Gastrocnemius medialis (tissue), 4 donors: ENCODE results near the gene PABPN1L. TPM values are rescaled to one million over a fixed set of nuclear protein-coding genes. Genes with fewer than 3 reads are reported as not detected.
"Not testable (repeated sequence)": the region's sequence is repeated elsewhere in the genome, so short reads cannot be mapped to it uniquely, and the experiment has no call there.

ENCODE experiments used
- ATAC-seq, 2 donors: fragments of 150-250 bp; one replicate each; pipeline ENCODE4 v1.9.1; 2016
- DNase-seq, 2 donors: peaks; one replicate each; pipeline ENCODE4 v3.0.0-alpha.2; 2019
- H3K27ac ChIP-seq, 4 donors: fragments of 200-600 bp; sonication (generic); 1 replicate in 1 of 4; 2 replicates in 3 of 4; pipeline ENCODE4 v1.5.1; 2016 to 2018; ENCODE audit warnings: mild to moderate bottlenecking in 2 of 4, moderate library complexity in 1 of 4
- H3K27me3 ChIP-seq, 3 donors: fragments of 200-600 bp; sonication (generic) in 2 of 3; 1 replicate in 1 of 3; 2 replicates in 2 of 3; pipeline versions ENCODE4 v1.5.1 to v1.6.0; 2016 to 2019; ENCODE audit warnings: mild to moderate bottlenecking in 1 of 3, moderate library complexity in 1 of 3
- H3K36me3 ChIP-seq, 2 donors: fragments of 200-600 bp; sonication (generic) in 1 of 2; one replicate each; pipeline ENCODE4 v1.5.1; 2017 to 2018
- H3K4me1 ChIP-seq, 2 donors: fragments of 200-600 bp; sonication (generic) in 1 of 2; one replicate each; pipeline ENCODE4 v1.5.1; 2016 to 2017; ENCODE audit warnings: mild to moderate bottlenecking in 2 of 2
- H3K4me3 ChIP-seq, 4 donors: fragments of 200-600 bp; sonication (generic) in 3 of 4; 1 replicate in 1 of 4; 2 replicates in 3 of 4; pipeline ENCODE4 v1.5.1; 2016 to 2019; ENCODE audit warnings: mild to moderate bottlenecking in 2 of 4
- H3K9me3 ChIP-seq, 3 donors: fragments of 200-600 bp; sonication (generic) in 2 of 3; 1 replicate in 1 of 3; 2 replicates in 2 of 3; pipeline ENCODE4 v1.5.1; 2016 to 2019
- POLR2A ChIP-seq, 2 donors: fragments of 450-650 bp; IDR thresholded peaks; one replicate each; pipeline ENCODE4 v1.6.1; 2017; ENCODE audit warnings: antibody characterized with exemption in 2 of 2, mild to moderate bottlenecking in 2 of 2, moderate library complexity in 2 of 2
- in situ Hi-C, 4 donors: fragments of 200-750 bp; cut with MboI; loops; one replicate each; pipeline versions ENCODE4 v1.15.0 to v1.8.0; 2017; ENCODE audit warnings: low sequenced_read_pairs in 4 of 4
- intact Hi-C: fragments of 100-400 bp; cut with DNase I; formaldehyde crosslinking; loops from one replicate; pipeline ENCODE4 v1.15.1; 2023; ENCODE audit warnings: low total_unique reads
- total RNA-seq, 4 donors: library from RNA; depleted of rRNA; stranded (reverse); fragments of >200 nt; gene quantifications; one replicate each; pipeline versions ENCODE4 v1.1.0 to v1.2.3, GENCODE V29; 2016
- TF ChIP-seq, protein P1 (sequence below), 5 experiments: fragments of 450-650 bp in 3 of 5; fragments of 200-600 bp in 2 of 5; sonication (generic) in 2 of 5; IDR thresholded peaks in 4 of 5; conservative IDR thresholded peaks in 1 of 5; 1 replicate in 4 of 5; 2 replicates in 1 of 5; pipeline ENCODE4 v1.5.1; 2016 to 2019; ENCODE audit warnings: antibody characterized with exemption in 5 of 5, mild to moderate bottlenecking in 3 of 5, moderate library complexity in 3 of 5

Gene PABPN1L
- total RNA-seq, 4 donors from 2014 or later = not detected

DNA sequence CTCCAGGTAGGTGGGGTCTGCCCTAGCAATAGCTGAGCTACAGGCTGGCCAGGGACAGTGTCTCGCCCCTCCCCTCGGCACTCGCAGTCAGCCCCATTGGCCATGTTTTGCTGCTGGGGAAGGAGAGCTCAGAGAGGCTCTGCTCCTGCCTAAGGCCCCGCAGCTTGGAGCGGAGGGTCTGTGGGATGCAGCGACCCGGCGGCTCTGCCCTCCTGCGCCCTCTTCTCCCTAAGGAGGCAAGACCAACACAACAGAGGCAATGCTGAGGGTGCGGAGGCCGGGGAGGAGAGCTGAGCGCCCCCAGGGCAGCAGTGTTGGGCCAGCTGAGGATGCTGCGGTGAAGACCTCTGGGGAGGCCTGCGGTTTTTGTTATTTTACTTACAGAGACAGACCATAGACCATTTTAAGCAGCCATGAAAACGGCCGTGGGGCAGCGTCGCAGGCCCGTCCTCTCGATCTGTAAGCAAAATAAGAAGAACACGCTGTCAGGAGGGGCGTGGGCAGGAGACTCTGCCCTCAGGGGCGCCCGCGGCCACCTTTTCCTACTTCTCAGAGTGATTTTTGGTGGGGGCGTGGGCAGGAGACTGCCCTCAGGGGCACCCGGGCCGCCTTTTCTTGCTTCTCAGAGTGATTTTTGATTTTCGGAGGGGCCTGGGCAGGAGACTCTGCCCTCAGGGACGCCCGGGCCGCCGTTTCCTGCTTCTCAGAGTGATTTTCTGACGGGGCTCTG is 31.4 kb upstream of the PABPN1L start:
- Histone ChIP-seq H3K36me3 (no peaks in the 10 kb centered on the region), H3K4me3 (no peak overlapping the region), H3K27ac (peak overlapping the region; percentile 80 to 94 (median 87)), H3K27me3 (no peaks in the 10 kb centered on the region), H3K4me1 (peaks cover 36 to 50% of the 10 kb centered on the region in 2 donors), H3K9me3 (no peaks in the 10 kb centered on the region)
- DNase-seq (no peak), ATAC-seq (no peak)
- TF ChIP-seq POLR2A (IDR thresholded peaks at IDR 0.05) = no peak
- TF ChIP-seq, protein P1, sequence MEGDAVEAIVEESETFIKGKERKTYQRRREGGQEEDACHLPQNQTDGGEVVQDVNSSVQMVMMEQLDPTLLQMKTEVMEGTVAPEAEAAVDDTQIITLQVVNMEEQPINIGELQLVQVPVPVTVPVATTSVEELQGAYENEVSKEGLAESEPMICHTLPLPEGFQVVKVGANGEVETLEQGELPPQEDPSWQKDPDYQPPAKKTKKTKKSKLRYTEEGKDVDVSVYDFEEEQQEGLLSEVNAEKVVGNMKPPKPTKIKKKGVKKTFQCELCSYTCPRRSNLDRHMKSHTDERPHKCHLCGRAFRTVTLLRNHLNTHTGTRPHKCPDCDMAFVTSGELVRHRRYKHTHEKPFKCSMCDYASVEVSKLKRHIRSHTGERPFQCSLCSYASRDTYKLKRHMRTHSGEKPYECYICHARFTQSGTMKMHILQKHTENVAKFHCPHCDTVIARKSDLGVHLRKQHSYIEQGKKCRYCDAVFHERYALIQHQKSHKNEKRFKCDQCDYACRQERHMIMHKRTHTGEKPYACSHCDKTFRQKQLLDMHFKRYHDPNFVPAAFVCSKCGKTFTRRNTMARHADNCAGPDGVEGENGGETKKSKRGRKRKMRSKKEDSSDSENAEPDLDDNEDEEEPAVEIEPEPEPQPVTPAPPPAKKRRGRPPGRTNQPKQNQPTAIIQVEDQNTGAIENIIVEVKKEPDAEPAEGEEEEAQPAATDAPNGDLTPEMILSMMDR (IDR thresholded peaks at IDR 0.05 in 4 of 5, conservative IDR thresholded peaks at IDR 0.05 in 1 of 5) = no peak
- intact Hi-C loops (loop anchor here (5.0 kb wide), 1 partner anchor 86 kb away; the partner anchor contains the start of gene APRT), in situ Hi-C loops (no loop called here)

DNA sequence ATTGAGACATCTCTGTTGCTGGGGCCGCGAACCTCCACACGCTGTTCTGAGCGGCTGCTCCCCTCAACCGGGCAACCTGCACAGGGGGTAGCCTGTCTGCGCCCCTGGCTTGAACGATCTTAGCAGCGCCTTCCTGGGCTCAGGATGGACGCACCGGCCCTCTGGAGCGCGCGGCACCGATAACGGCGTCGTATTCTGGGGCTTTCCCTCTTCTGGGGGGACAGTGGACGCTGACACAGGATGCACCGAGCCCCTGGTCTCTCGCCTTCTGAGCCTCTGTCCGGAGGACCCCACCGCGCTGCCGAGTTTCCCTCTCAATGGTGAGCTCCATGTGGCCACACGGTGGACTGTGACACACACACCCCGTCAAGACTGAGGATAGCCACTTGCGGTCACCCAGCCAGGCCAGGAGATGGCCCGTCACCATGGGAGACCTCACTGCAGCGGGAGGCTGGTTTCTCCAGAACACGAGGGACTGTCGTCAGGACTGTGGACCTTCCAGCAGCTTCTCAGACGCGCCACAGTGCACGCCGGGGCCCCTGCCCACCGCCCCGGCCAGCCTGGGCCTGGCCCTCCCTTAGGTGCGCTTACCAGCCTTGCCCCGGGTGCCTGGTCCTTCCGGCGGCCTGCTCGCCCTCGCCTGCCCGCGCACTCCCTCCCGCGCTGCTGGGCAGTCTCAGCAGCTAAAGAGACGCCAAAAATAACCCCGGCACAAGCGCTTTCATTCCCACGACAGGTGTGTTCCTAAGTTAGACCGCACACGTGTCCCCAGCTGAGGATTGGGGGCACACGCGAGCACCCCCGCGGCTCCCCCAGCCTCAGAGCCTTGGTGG is 30.0 kb upstream of the PABPN1L start:
- H3K27ac ChIP-seq = peak overlapping the region; percentile 80 to 94 (median 87)
- no peaks in the 10 kb centered on the region for H3K27me3 ChIP-seq
- no peaks in the 10 kb centered on the region for H3K9me3 ChIP-seq
- peak; percentile 61 to 82 for TF ChIP-seq POLR2A (IDR thresholded peaks at IDR 0.05)
- TF ChIP-seq, protein P1 (IDR thresholded peaks at IDR 0.05 in 4 of 5, conservative IDR thresholded peaks at IDR 0.05 in 1 of 5) = peak in 1 of 5 experiments; percentile 12
- ATAC-seq (peak; percentile 78 to 88), DNase-seq (peak; percentile 50 to 68)
- in situ Hi-C loops = no loop called here
- peaks cover 45 to 57% of the 10 kb centered on the region in 2 donors for H3K4me1 ChIP-seq
- peaks cover 0 to 7% of the 10 kb centered on the region in 2 donors for H3K36me3 ChIP-seq
- intact Hi-C loops = loop anchor here (5.0 kb wide), 1 partner anchor 84 kb away; the partner anchor contains the start of gene APRT
- H3K4me3 ChIP-seq = peak overlapping the region; percentile 1 to 32 (median 18)

DNA sequence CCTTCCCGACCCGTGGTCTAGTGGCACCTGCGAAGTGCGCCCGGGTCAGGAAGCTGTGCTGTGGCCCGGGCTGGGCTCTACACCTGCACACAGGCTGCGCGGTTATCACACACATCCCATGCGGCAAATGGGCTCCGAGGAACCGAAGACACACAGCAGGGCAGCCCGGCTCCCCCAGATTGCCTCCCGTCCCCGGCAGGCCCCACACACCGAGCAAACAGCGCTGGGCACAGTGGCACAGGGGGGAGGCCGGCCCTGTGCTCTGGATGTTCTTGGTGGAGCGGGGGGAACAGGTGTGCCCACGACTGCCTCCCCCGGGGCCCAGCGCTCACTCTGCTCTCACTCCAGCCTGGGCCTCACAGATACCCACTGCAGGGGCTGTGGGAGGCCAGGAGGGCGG is 28.9 kb upstream of the PABPN1L start:
- DNase-seq (no peak), ATAC-seq (no peak)
- Histone ChIP-seq H3K36me3 (peaks cover 0 to 12% of the 10 kb centered on the region in 2 donors), H3K27me3 (no peaks in the 10 kb centered on the region), H3K4me1 (peaks cover 45 to 57% of the 10 kb centered on the region in 2 donors), H3K9me3 (no peaks in the 10 kb centered on the region), H3K27ac (peak overlapping the region; percentile 80 to 94 (median 87)), H3K4me3 (no peak overlapping the region)
- TF ChIP-seq, protein P1 (IDR thresholded peaks at IDR 0.05 in 4 of 5, conservative IDR thresholded peaks at IDR 0.05 in 1 of 5) = no peak
- TF ChIP-seq POLR2A (IDR thresholded peaks at IDR 0.05) = no peak
- intact Hi-C loops = loop anchor here (5.0 kb wide), 1 partner anchor 83 kb away; the partner anchor contains the start of gene APRT
- in situ Hi-C loops = no loop called here

DNA sequence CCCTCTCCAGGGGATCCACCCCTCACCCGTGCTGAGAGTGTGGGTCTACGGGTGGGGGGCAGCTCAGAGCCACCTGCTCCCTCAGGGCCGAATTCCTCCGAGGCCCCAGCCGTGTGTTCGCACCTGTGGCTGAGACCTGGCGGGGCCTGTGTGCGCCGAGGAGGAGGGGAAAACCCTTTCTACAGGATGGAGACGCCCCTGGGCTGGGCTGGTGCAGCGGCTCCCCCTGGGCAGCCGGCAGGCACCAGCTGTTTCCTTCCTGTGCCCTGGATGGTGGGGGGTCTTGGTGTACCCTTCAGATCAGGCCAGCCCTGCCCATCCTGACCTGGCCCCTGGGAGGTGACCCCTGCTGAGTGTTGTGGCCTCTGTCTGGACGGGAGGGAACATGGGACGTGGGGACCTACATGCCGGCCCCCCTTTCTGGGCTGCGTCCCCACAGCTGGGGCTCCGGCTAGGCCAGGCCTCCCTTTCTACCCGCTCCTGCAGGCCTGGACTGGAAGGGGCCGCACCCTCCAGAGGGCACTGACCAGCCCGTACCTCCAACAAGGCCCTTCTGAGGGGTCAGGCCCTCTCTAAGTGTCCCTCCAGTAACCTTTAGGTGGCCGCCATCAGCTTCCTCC is 28.3 kb upstream of the PABPN1L start:
- no peaks in the 10 kb centered on the region for H3K9me3 ChIP-seq
- H3K4me3 ChIP-seq = no peak overlapping the region
- intact Hi-C loops (loop anchor here (5.0 kb wide), 1 partner anchor 82 kb away; the partner anchor contains the start of gene APRT), in situ Hi-C loops (no loop called here)
- no peak for DNase-seq
- ATAC-seq = no peak
- H3K36me3 ChIP-seq = peaks cover 0 to 17% of the 10 kb centered on the region in 2 donors
- H3K27me3 ChIP-seq = no peaks in the 10 kb centered on the region
- peaks cover 45 to 57% of the 10 kb centered on the region in 2 donors for H3K4me1 ChIP-seq
- peak overlapping the region; percentile 80 to 94 (median 87) for H3K27ac ChIP-seq
- TF ChIP-seq, protein P1 (IDR thresholded peaks at IDR 0.05 in 4 of 5, conservative IDR thresholded peaks at IDR 0.05 in 1 of 5) = no peak
- no peak for TF ChIP-seq POLR2A (IDR thresholded peaks at IDR 0.05)

DNA sequence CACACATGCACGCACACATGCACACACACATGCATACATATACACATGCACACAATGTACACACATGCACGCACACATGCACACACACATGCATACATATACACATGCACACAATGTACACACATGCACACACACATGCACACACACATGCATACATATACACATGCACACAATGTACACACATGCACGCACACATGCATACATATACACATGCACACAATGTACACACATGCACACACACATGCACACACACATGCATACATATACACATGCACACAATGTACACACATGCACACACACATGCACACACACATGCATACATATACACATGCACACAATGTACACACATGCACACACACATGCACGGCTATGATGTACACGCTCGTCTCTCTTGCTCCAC is 27.8 kb upstream of the PABPN1L start:
- Histone ChIP-seq H3K36me3 (peaks cover 0 to 21% of the 10 kb centered on the region in 2 donors), H3K27ac (peak overlapping the region in 2 of 4 donors; percentile 84 to 90), H3K4me1 (peaks cover 45 to 57% of the 10 kb centered on the region in 2 donors)
- H3K4me3 ChIP-seq, H3K9me3 ChIP-seq, DNase-seq, H3K27me3 ChIP-seq, in situ Hi-C loops, ATAC-seq, intact Hi-C loops: not testable (repeated sequence)
